NCI-H748 (cell line): ENCODE measurements around the gene COL27A1.
"Not testable (repeated sequence)": the region's sequence is repeated elsewhere in the genome, so short reads cannot be mapped to it uniquely, and the experiment has no call there.

ENCODE experiments used
- DNase-seq: peaks from one replicate; lab custom pipeline; 2025; ENCODE audit not compliant: unreplicated experiment; lab: John Stamatoyannopoulos, UW

The COL27A1 gene

GRCh38 chr9:114180696-114181606 lies 25.6 kb downstream of the COL27A1 start:
- DNase-seq: no peak

GRCh38 chr9:114181607-114182409 lies 26.5 kb downstream of the COL27A1 start:
- no peak for DNase-seq

DNA sequence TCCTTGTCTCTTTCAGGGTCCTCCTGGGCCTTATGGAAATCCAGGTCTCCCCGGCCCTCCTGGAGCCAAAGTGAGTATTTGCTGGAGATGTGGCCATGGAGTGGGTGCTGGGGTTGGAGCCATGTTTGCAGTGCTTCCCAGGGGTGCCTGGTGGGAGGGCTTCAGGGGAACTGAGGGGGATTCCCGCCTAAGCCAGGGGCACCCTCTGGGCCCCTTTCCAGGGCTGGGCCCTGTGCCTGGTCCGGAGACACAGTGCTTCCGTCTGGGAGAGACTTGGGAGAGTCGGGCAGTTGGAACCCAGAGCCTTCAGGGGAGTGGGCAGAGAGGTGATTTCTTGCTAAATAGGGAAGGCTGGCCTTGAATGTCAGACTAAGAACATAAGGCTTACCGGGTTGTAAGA lies 27.7 kb downstream of the COL27A1 start:
- DNase-seq: no peak

- DNase-seq: no peak
Observed at GRCh38 chr9:114184071-114184470, 28.7 kb downstream of the COL27A1 start.

DNA sequence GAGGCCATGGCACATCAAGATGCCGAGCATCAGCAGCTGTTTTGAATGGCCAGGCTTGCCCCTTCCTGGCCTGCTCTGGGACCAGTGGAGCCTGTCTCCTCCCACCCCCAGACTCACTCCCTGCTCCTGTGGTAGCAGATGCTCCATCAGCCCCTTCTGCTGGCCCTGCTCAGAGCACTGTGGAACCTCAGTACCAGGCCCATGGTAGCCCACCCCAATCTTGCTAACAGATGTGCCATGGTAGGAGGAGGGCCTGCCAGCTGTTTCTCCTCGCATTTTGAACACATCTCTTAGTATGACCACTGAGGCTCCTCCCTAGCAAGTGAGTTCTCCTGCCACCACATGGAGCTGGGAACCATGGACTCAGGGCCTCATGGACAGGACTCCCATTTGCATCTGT lies 29.5 kb downstream of the COL27A1 start:
- no peak for DNase-seq

DNA sequence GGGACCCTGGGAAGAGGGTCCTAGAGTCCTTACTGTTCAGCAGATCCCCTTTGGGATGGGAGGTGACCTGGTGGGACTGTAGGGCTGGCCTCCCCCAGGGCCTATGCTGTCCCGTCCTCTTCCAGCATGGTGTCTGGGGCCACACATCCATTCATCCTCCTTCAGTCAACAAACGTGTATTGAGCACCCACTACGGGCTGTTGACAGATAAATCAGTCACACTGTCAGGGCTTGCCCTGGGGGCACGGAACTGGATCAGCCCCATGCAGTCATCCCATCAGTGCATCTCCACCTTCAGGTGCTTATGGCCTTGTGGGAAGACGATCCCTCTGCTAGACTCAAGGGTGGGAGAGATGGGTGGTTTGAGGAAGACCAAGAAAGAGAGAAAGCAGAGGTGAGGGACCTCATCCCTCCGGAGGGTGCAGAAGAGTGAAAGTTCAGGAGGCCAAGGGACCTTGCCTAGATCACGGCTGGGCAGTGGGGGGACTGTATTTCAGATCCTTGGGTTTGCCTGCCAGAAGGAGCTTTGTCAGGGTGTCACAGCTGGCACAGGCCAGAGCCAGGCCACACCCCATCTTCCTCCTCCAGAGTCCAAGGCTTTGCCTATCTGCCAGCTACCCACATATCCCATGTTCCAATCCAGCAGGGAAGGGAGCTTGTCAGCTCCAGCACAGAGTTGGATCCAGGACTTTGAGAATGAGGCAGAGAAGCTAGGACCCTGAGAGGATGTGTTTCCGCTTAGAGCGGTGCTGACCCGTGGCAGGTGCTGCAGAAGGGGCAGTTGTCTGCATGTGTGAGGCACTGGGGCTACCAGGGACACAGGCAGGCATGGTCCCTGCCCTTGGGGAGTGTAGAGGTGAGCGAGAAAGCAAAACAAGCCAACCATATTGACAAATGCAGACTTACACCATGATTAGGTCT lies 30.5 kb downstream of the COL27A1 start:
- DNase-seq: no peak

DNA sequence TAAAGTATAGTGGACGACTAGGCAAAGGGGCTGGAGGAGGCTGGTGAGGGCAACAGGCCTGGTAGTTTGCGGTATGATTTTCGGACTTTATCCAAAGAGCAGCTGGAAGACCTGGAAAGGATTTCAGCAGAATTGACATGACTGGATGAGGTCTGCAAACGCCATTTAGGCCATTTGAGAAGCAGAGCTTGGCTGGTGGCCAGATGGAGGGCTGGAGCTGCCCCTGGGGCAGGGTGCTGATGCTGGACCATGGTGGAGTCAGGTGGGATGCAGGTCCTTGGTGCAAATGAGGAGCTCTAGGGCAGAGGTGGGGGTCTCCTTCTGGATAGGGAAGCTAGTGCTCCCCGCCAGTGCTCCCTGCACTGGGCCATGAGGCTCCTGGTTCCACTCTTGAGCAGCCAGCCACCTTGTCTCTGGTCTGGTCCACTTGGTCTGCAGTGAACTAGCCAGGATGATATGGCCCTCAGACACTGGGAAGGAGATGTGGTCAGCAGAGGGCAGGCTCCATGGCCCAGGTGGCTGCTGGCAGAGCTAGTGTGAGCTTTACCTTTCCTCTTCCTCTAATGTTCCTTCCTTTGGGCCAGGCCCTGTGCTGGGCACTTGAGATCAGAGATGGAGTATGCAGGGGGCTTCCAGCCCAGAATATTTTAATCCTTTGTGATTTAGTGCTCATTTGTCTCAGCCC lies 31.4 kb downstream of the COL27A1 start:
- no peak for DNase-seq

DNA sequence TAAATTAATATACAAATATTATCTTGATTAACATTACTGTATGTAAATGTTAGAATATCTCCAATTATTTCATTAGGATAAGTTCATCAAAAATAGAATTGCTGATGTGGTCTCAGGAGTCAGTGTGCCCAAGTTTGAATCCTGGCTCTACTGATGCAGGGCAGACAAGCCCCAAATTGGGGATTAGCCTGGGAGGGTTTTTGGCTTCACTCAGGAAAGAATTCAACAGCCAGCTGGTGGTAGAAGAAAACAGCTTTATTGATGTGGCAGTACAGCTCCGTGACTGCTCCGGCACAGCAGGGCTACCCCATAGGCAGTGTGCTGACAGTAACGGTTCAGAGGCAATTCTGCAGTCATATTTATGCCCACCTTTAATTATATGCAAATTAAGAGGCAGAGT lies 32.5 kb downstream of the COL27A1 start:
- DNase-seq: no peak

- DNase-seq: no peak
Observed at GRCh38 chr9:114189823-114190562, 34.7 kb downstream of the COL27A1 start.

DNA sequence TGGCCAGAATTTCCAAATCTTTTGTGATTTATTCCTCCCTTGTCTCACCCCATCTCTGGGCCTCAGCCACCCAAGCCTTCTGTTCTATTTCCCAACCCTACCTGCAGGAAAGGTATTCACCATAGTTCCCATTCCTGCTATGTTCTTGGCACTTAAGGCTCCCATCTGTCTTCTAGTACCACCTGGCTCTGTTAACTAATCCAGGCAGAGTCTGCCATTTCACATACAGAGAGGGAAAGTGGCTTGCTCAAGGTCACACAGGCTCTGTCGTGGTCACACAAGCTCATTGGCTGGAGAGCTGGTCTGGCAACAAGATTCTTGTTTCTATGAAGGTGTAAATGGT lies 35.2 kb downstream of the COL27A1 start:
- DNase-seq: no peak

DNA sequence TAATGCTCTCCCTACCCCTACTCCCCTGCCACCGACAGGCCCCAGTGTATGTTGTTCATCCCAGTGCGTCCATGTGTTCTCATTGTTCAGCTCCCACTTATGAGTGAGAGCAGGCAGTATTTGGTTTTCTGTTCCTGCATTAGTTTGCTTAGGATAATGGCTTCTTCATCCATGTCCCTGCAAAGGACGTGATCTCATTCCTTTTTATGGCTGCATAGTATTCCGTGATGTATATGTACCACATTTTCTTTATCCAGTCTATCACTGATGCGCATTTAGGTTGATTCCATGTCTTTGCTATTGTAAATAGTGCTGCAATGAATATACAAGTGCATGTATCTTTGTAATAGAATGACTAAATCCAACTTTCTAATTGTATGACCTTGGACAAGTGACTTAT lies 36.1 kb downstream of the COL27A1 start:
- not testable (repeated sequence) for DNase-seq

DNA sequence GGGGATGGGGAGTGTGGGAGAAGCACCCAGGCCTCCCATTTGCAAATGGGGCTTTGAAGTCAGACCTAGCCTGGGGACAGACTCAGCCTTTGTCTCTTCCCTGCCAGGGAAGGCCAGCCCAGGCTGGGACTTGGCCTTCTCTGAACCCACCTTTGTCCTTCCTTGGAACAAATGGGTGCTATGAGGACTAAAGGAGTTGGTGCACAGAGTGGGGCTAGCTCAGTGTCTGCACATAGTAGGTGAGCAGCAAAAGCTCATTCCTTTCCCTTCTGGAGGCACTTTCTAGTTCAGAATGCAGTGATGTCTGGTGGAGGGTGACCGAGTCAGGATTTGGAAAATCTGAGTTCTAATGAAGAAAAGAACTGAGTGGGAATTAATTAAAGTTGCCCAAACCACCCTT lies 37.2 kb downstream of the COL27A1 start:
- no peak for DNase-seq

DNA sequence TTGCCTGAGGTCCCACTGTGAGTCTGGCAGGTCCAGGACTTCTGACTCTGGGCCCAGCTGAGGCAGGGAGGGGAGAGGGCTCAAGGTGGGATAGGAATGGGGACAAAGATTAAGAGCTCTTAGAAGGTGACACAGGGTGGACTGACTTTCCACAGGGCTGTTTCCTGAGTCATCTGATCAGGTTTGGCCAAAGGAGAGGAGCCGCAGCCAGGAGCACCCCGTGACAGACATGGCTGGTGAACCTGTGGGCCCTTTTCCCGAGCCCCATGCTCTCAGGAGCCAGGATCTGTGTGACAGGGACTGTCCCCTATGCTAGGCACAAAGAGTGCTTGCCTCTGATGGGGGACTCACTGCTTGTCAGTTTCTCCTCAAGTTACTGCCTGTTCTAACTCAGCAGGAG lies 37.8 kb downstream of the COL27A1 start:
- no peak for DNase-seq

GRCh38 chr9:114196117-114196516 lies 40.8 kb downstream of the COL27A1 start:
- no peak for DNase-seq

- DNase-seq: no peak
Observed at GRCh38 chr9:114196979-114197622, 41.8 kb downstream of the COL27A1 start.

- no peak for DNase-seq
Observed at GRCh38 chr9:114198249-114199040, 43.1 kb downstream of the COL27A1 start.

DNA sequence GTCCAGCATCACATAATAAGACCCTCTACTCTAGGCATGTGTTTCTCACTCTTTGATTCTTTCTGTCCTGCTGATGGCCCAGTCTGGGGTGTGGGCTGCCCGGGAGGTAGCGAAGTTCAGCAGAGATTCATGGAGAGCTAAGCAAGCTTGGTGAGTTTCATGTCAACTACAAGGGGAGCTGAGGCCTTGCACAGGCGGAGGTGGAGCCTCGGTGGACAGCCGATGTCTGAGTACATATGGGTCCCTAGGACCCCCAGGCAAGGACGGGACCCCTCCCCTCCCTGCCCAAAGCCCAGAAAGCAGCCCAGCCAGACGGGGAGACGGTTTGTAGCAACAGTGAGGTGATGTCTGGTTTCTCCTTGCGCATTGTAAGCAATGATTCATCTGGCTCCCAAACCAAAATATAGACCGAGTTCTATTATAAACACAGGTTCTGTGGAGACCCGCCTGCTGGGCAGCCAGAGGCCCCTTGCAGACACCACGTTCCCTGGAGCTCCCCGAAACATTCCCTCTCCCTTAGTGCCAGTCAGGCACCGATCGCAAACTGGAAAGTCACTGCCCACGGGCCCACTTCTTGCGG lies 45.5 kb downstream of the COL27A1 start:
- no peak for DNase-seq

GRCh38 chr9:114202396-114202795 lies 47.1 kb downstream of the COL27A1 start:
- no peak for DNase-seq
